ENCODE data around the gene PCNT.
"Not testable (repeated sequence)": the region's sequence is repeated elsewhere in the genome, so short reads cannot be mapped to it uniquely, and the experiment has no call there.

The PCNT gene

DNA sequence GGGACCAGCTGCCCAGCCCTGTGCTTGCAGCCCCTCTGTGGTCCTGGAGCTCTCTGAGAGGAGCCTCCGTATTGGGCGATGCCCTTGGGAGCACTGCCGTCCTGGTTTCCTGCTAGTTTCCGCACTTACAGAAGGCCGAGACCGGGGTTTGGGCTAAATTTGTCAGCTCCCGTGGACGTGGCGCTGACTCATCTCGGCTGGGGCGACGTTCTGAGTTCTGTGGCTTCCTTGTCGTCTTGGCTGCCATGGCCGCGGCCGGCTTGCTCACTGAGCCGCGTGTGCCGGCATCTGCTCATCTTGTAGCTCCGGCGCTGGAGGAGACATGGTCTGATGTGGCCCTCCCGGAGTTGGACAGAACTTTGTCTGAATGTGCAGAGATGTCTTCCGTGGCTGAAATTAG, 64.9 kb downstream of the PCNT start:
- DNase-seq = no peak

GRCh38 chr21:46390603-46391545, 66.9 kb downstream of the PCNT start:
- DNase-seq = no peak

GRCh38 chr21:46391773-46392172, 67.8 kb downstream of the PCNT start:
- no peak for DNase-seq

- DNase-seq = no peak
Measured at GRCh38 chr21:46392921-46393320, 69.0 kb downstream of the PCNT start.

GRCh38 chr21:46393451-46393940, 69.5 kb downstream of the PCNT start:
- DNase-seq = no peak

DNA sequence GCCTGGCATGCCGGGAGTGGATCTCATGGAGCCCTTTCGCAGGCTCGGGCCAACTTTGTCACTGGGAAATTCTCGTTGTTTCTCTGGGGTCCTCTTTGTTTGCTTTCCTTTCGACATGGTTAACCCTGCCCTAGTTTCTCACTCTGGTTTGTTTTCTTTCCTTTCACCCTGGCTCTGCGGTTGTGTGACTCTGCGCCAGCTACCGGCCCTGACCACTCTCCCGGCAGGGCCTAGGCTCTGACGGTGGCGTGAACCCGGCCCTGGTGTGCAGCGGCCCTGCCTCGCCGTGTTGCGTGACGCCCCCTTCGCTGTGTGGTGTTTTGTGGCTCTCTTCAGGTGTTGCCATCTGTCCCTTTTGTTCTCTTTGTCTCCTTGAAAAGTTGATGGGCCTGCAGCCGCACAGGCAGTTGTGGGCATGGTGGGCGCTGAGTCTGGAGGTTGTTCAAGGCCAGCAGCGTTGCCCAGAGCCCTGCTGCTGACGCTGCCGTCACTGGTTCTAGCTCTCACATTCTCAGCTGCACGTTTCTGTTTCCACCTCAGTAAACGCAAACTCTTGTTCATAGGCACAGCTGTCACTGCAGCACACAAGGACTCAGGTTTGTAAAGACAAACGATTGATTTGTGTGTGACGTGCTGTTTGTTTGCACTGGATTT, 70.1 kb downstream of the PCNT start:
- no peak for DNase-seq

GRCh38 chr21:46394595-46395104, 70.7 kb downstream of the PCNT start:
- no peak for DNase-seq

- no peak for DNase-seq
Measured at GRCh38 chr21:46397211-46397905, 73.4 kb downstream of the PCNT start.

DNA sequence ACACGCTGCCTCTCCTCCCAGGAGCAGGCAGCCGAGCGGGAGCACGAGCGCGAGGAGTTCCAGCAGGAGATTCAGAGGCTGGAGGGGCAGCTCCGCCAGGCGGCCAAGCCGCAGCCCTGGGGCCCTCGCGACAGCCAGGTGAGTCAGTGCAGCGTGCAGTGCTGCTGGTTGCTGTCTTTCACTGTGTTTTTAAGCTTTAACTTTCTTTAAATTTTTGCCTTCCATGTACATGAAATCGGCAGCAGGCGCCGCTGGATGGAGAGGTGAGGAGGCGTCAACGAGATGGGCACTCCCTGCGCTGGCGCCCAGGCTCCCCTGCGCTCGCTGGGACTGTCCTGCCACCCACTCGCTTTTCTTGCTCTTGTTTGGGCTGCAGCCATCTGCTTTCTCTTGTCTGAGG, 74.0 kb downstream of the PCNT start:
- no peak for DNase-seq

GRCh38 chr21:46399129-46399528, 75.2 kb downstream of the PCNT start:
- DNase-seq = no peak

GRCh38 chr21:46399686-46400085, 75.7 kb downstream of the PCNT start:
- DNase-seq = no peak

DNA sequence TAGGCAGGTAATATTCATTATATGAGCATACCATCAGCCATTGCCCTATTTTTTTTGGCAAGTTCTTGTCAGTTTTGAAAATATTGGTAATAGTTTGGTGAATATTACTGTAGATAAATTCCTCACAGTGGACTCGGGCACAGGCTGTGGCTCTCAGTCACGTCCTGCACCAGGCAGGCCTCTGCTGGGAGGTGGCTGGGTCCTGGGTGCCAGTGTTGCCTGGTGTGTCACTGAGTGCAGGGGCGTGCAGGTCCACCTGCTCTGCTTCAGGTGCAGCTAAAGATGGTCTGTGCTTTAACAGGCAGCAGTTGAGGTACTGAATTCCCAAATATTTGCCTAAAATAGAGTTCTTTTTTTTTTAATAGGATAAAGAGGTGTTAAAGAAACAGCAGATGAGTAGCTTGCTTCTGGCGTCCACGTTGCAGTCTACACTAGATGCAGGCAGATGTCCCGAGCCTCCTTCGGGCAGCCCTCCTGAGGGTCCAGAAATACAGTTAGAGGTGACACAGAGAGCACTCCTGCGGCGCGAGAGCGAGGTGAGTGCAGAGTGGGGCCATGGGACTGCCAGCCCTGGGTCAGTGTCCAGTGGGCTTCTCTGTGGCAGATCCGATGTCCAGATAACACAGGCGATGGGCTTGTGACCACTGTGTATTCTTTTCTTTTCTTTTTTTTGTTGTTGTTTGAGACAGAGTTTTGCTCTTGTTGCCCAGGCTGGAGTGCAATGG, 77.4 kb downstream of the PCNT start:
- no peak for DNase-seq

DNA sequence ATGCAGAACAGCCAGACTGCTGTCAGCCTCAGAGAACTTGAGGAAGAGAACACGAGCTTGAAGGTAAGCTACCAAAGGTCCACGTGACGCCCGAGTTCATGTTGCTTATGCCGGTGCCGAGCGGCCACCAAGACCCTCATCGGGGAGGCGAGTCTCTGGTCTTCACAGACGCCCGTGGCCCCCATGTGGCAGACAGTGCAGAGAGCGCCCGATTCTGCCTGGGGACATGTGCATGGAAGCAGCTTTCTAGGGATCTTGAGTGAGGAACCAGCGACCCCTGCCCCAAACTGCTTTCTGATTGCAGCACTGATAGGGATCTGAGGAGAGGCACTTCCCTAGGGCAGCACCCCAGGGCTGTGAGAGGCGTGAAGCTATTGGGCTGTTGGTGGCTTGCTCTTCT, 78.5 kb downstream of the PCNT start:
- DNase-seq = no peak

DNA sequence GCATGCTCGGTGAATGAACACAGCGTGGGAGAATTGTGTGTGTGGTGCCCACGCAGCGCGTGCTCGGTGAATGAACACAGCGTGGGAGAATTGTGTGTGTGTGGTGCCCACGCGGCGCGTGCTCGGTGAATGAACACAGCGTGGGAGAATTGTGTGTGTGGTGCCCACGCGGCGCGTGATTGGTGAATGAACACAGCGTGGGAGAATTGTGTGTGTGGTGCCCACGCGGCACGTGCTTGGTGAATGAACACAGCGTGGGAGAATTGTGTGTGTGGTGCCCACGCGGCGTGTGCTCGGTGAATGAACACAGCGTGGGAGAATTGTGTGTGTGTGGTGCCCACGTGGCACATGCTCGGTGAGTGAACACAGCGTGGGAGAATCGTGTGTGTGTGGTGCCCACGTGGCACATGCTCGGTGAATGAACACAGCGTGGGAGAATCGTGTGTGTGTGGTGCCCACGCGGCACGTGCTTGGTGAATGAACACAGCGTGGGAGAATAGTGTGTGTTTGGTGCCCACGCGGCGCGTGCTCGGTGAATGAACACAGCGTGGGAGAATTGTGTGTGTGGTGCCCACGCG, 79.4 kb downstream of the PCNT start:
- DNase-seq = not testable (repeated sequence)

- no peak for DNase-seq
Measured at GRCh38 chr21:46404306-46404705, 80.3 kb downstream of the PCNT start.

DNA sequence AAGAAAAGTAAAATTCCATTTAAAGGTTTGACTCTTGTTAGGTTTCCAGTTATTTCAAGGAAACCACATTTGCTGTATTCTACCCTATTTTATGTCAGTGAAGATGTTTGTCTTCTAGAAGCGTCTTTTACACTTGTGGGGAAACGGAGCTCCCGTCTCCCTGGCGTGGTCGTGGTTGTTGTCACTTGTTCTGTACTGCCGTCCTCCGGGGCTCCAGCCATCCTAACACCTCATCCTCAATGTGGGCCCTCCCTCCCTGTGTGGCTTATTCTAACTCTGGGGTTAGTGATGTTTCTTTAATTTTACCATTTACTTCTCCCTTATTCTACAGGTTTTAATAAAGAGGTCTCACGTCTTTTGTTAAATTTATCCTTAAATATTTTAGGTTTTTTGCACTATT, 82.0 kb downstream of the PCNT start:
- DNase-seq = no peak

GRCh38 chr21:46409641-46410406, 85.9 kb downstream of the PCNT start:
- DNase-seq = no peak

GRCh38 chr21:46410516-46410915, 86.6 kb downstream of the PCNT start:
- no peak for DNase-seq

GRCh38 chr21:46411236-46411635, 87.3 kb downstream of the PCNT start:
- no peak for DNase-seq

- DNase-seq = no peak
Measured at GRCh38 chr21:46411691-46412090, 87.7 kb downstream of the PCNT start.

Data from activated CD4-positive, alpha-beta T cell treated with anti-CD3 and anti-CD28 coated beads, Interleukin-2, amount 50 U/mL, for 1 hour (primary cell).